ENCODE results near the gene QRICH1.

The QRICH1 gene

DNA sequence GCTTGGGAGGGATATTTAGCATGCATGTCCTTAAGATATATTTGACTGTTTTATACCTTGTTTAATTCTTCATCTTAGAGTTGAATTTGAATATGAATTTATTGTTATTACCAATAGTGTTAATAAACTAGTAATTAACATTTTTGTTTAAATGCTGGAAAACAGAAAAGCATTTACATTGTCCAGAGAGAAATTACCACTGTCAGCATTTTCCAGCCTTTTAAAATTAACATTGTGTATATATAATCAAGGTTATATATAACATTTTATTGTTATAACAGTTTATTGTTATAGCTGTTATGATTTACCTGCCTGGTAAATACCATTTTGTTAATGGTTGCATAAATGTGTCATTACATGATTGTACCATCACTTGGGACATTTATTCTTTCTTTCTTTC, 111.9 kb downstream of the QRICH1 start:
- ATAC-seq (ENCODE audit: low read depth) (no peak), DNase-seq (ENCODE audit: low spot score in 2 of 2) (no peak)
- Mint-ChIP-seq H3K36me3 (peaks cover 14% of the 10 kb centered on the region), H3K4me3 (no peak overlapping the region), H3K4me1 (no peaks in the 10 kb centered on the region), H3K27me3 (no peaks in the 10 kb centered on the region), H3K27ac (no peak overlapping the region), H3K9me3 (no peaks in the 10 kb centered on the region)

DNA sequence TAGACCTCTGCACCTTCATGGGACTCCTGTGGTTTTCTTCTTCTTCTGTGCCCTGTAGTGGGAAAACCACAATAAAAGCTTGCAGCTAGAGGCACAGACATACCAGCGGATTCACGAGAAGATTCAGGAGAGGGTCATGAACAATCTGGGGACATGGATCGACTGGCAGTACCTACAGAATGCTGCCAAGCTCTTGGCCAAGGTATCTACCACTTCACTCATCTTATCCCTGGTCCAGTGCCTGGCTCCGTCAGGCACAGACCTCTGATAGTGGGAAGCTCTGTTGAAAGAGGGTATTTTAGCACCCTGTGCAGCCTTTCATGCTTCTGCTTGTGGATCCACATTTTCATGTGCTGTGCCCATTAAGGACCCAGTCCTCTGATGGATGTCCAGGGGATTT, 113.6 kb downstream of the QRICH1 start:
- Mint-ChIP-seq H3K9me3 (no peaks in the 10 kb centered on the region), H3K4me1 (no peaks in the 10 kb centered on the region), H3K4me3 (no peak overlapping the region), H3K36me3 (peaks cover 16% of the 10 kb centered on the region), H3K27me3 (no peaks in the 10 kb centered on the region), H3K27ac (no peak overlapping the region)
- ATAC-seq (ENCODE audit: low read depth) (no peak), DNase-seq (ENCODE audit: low spot score in 2 of 2) (no peak)
